B cell (primary cell): ENCODE measurements around the gene HTRA1. TPM values are rescaled to one million over a fixed set of nuclear protein-coding genes. Genes with fewer than 3 reads are reported as not detected.
A peak's percentile ranks its signal among the peaks of the same experiment; 100 is the strongest.

Experiments used
- ATAC-seq: fragments of 200-7000 bp; cut with Tn5 transposase; one replicate; pipeline ENCODE4 v1.10.0; 2021; ENCODE audit warnings: low read depth, mild to moderate bottlenecking, moderate number of reproducible peaks, moderate library complexity
- CTCF ChIA-PET: fragments of 350-600 bp; sonication (Branson Sonifier 250); formaldehyde crosslinking; loops from one replicate; lab custom pipeline; 2021; ENCODE audit warnings: antibody characterized with exemption, inconsistent platforms; lab: Charles Lee
- POLR2A ChIA-PET: fragments of 350-600 bp; sonication (Branson Sonifier 250); formaldehyde crosslinking; loops from one replicate; lab custom pipeline; 2021; ENCODE audit warnings: antibody characterized with exemption; lab: Charles Lee
- DNase-seq: peaks from one replicate; pipeline ENCODE4 v3.0.0; 2013
- H2AFZ ChIP-seq: 2 replicates; pipeline ENCODE4 v1.6.1; 2012; ENCODE audit warnings: mild to moderate bottlenecking, low read depth, low read length; ENCODE audit not compliant: insufficient read depth, poor library complexity, severe bottlenecking
- H3K27ac ChIP-seq, 2 donors: 1 replicate in 1 of 2; 2 replicates in 1 of 2; pipeline ENCODE4 v1.5.1; 2012 to 2013; ENCODE audit warnings: low read length in 2 of 2, mild to moderate bottlenecking in 2 of 2, moderate library complexity in 1 of 2
- H3K27me3 ChIP-seq, 4 experiments: fragments of 200-600 bp in 1 of 4; sonication (generic) in 1 of 4; replicated peaks in 1 of 4; 1 replicate in 2 of 4; 2 replicates in 2 of 4; pipeline versions ENCODE4 v1.6.1 to v1.7.0; 2013 to 2016; ENCODE audit warnings: low read length in 3 of 4, mild to moderate bottlenecking in 2 of 4, mixed read lengths in 1 of 4, moderate library complexity in 1 of 4; ENCODE audit not compliant: insufficient read depth in 4 of 4, control insufficient read depth in 3 of 4; ENCODE audit errors: control extremely low read depth in 1 of 4
- H3K36me3 ChIP-seq, 2 experiments: replicated peaks in 1 of 2; 1 replicate in 1 of 2; 2 replicates in 1 of 2; pipeline versions ENCODE4 v1.6.1 to v1.7.1; 2013; ENCODE audit warnings: low read length in 1 of 2; ENCODE audit not compliant: insufficient read depth in 2 of 2, control insufficient read depth in 1 of 2; ENCODE audit errors: control extremely low read depth in 1 of 2, extremely low read depth in 1 of 2
- H3K4me1 ChIP-seq, 2 donors: fragments of 200-600 bp in 1 of 2; sonication (generic) in 1 of 2; 1 replicate in 1 of 2; 2 replicates in 1 of 2; pipeline versions ENCODE4 v1.5.1 to v1.6.1; 2013 to 2017; ENCODE audit warnings: low read length in 2 of 2; ENCODE audit not compliant: control insufficient read depth in 2 of 2, insufficient read depth in 2 of 2
- H3K4me2 ChIP-seq: replicated peaks from 2 replicates; pipeline ENCODE3; 2012; ENCODE audit warnings: mild to moderate bottlenecking, low read depth, low read length; ENCODE audit not compliant: poor library complexity, severe bottlenecking
- H3K4me3 ChIP-seq, 5 experiments: fragments of 200-600 bp in 1 of 5; sonication (generic) in 1 of 5; 1 replicate in 3 of 5; 2 replicates in 2 of 5; pipeline versions ENCODE4 v1.5.1 to v1.7.0; 2011 to 2016; ENCODE audit warnings: low read length in 4 of 5, mild to moderate bottlenecking in 4 of 5, low read depth in 2 of 5, control low read depth in 1 of 5, moderate library complexity in 1 of 5; ENCODE audit not compliant: insufficient read depth in 1 of 5; ENCODE audit errors: control extremely low read depth in 1 of 5, extremely low read depth in 1 of 5
- H3K79me2 ChIP-seq: fragments of 200-600 bp; sonication (generic); one replicate; pipeline ENCODE4 v1.6.0; 2016; ENCODE audit warnings: low read length; ENCODE audit not compliant: control insufficient read depth, insufficient read depth
- H3K9ac ChIP-seq: fragments of 200-600 bp; sonication (generic); 2 replicates; pipeline ENCODE4 v1.6.1; 2017; ENCODE audit warnings: mild to moderate bottlenecking, low read length, moderate library complexity
- H3K9me3 ChIP-seq, 3 donors: one replicate each; pipeline versions ENCODE4 v1.6.1 to v1.7.1; 2013; ENCODE audit warnings: low read length in 2 of 3; ENCODE audit not compliant: control insufficient read depth in 2 of 3, insufficient read depth in 1 of 3; ENCODE audit errors: control extremely low read depth in 1 of 3
- H4K20me1 ChIP-seq: 2 replicates; pipeline ENCODE4 v1.6.0; 2012; ENCODE audit warnings: mild to moderate bottlenecking, low read length; ENCODE audit not compliant: insufficient read depth, control insufficient read depth, poor library complexity, severe bottlenecking
- H3K27ac Mint-ChIP-seq: one replicate; pipeline ENCODE4 v1.8.0; 2021; ENCODE audit warnings: mixed read lengths
- H3K27me3 Mint-ChIP-seq: one replicate; pipeline ENCODE4 v1.8.0; 2021; ENCODE audit warnings: mixed read lengths
- H3K4me1 Mint-ChIP-seq: one replicate; pipeline ENCODE4 v1.8.0; 2021; ENCODE audit warnings: mixed read lengths
- H3K4me3 Mint-ChIP-seq: one replicate; pipeline ENCODE4 v1.8.0; 2021; ENCODE audit warnings: mixed read lengths
- H3K9me3 Mint-ChIP-seq: one replicate; pipeline ENCODE4 v1.8.0; 2022; ENCODE audit warnings: mixed read lengths; ENCODE audit not compliant: insufficient read depth
- EZH2 ChIP-seq: IDR thresholded peaks from 2 replicates; pipeline ENCODE4 v1.6.1; 2012; ENCODE audit warnings: borderline replicate concordance, low read depth, mild to moderate bottlenecking, moderate library complexity, low read length; ENCODE audit not compliant: insufficient read depth, poor library complexity, severe bottlenecking
- WGBS: methylation state at CpG from one replicate; pipeline ENCODE4 v1.1.5; 2013; ENCODE audit warnings: missing lambda C conversion rate; ENCODE audit not compliant: insufficient coverage; 5-methylcytosine and 5-hydroxymethylcytosine counted together
- intact Hi-C: fragments of 100-400 bp; cut with micrococcal nuclease; formaldehyde crosslinking; loops from one replicate; pipeline ENCODE4 v1.10.0; 2022
- polyA plus RNA-seq: library from polyadenylated mRNA; depleted of rRNA; stranded (reverse); fragments of >200 nt; gene quantifications from 2 replicates; pipeline ENCODE4 v1.2.3, GENCODE V29; 2012
- total RNA-seq, 2 donors: library from RNA; stranded (reverse); fragments of 120-200 nt in 1 of 2; gene quantifications; 1 replicate in 1 of 2; 2 replicates in 1 of 2; pipeline versions ENCODE4 v1.2.3 to v1.2.4, GENCODE V29; 2013 to 2022
- TF ChIP-seq, protein P1 (sequence below): fragments of 200-600 bp; IDR thresholded peaks from one replicate; pipeline ENCODE4 v1.8.0; 2022; ENCODE audit warnings: antibody characterized with exemption, mild to moderate bottlenecking

HTRA1 gene
- total and polyA plus RNA-seq, 2 donors (not counting 1 experiment from before 2014, with no cell fraction given) = not detected

DNA sequence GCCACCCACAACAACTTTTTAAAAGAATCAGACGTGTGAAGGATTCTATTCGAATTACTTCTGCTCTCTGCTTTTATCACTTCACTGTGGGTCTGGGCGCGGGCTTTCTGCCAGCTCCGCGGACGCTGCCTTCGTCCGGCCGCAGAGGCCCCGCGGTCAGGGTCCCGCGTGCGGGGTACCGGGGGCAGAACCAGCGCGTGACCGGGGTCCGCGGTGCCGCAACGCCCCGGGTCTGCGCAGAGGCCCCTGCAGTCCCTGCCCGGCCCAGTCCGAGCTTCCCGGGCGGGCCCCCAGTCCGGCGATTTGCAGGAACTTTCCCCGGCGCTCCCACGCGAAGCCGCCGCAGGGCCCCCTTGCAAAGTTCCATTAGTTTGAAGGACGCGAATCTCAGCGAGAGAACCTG lies 461 bp upstream of the HTRA1 start:
- Mint-ChIP-seq H3K27ac (no peak overlapping the region), H3K9me3 (no peaks in the 10 kb centered on the region), H3K4me3 (peak overlapping the region; percentile 37), H3K27me3 (peaks cover 71% of the 10 kb centered on the region), H3K4me1 (peaks cover 15% of the 10 kb centered on the region)
- no peak overlapping the region for H3K27ac ChIP-seq
- H3K27me3 ChIP-seq = peaks cover 0 to 61% (median 25%) of the 10 kb centered on the region in 4 experiments
- H3K4me3 ChIP-seq = peak overlapping the region in 3 of 5 experiments; percentile 8 to 23 (median 14)
- DNase-seq = no peak
- H3K9ac ChIP-seq = peak overlapping the region; percentile 23
- peaks cover 5 to 26% of the 10 kb centered on the region in 2 donors for H3K4me1 ChIP-seq
- no peaks in the 10 kb centered on the region for H3K79me2 ChIP-seq
- H3K4me2 ChIP-seq = peak overlapping the region; percentile 67
- ATAC-seq = no peak
- WGBS = 8% methylated on average over 40 of the region's 40 CpGs
- intact Hi-C loops = no loop called here
- CTCF ChIA-PET = no interaction called here
- POLR2A ChIA-PET = no interaction called here
- H3K9me3 ChIP-seq = no peaks in the 10 kb centered on the region
- H3K36me3 ChIP-seq = no peaks in the 10 kb centered on the region
- TF ChIP-seq, protein P1, sequence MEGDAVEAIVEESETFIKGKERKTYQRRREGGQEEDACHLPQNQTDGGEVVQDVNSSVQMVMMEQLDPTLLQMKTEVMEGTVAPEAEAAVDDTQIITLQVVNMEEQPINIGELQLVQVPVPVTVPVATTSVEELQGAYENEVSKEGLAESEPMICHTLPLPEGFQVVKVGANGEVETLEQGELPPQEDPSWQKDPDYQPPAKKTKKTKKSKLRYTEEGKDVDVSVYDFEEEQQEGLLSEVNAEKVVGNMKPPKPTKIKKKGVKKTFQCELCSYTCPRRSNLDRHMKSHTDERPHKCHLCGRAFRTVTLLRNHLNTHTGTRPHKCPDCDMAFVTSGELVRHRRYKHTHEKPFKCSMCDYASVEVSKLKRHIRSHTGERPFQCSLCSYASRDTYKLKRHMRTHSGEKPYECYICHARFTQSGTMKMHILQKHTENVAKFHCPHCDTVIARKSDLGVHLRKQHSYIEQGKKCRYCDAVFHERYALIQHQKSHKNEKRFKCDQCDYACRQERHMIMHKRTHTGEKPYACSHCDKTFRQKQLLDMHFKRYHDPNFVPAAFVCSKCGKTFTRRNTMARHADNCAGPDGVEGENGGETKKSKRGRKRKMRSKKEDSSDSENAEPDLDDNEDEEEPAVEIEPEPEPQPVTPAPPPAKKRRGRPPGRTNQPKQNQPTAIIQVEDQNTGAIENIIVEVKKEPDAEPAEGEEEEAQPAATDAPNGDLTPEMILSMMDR = no peak
- TF ChIP-seq EZH2 = no peak
- H2AFZ ChIP-seq = no peak overlapping the region
- no peaks in the 10 kb centered on the region for H4K20me1 ChIP-seq

DNA sequence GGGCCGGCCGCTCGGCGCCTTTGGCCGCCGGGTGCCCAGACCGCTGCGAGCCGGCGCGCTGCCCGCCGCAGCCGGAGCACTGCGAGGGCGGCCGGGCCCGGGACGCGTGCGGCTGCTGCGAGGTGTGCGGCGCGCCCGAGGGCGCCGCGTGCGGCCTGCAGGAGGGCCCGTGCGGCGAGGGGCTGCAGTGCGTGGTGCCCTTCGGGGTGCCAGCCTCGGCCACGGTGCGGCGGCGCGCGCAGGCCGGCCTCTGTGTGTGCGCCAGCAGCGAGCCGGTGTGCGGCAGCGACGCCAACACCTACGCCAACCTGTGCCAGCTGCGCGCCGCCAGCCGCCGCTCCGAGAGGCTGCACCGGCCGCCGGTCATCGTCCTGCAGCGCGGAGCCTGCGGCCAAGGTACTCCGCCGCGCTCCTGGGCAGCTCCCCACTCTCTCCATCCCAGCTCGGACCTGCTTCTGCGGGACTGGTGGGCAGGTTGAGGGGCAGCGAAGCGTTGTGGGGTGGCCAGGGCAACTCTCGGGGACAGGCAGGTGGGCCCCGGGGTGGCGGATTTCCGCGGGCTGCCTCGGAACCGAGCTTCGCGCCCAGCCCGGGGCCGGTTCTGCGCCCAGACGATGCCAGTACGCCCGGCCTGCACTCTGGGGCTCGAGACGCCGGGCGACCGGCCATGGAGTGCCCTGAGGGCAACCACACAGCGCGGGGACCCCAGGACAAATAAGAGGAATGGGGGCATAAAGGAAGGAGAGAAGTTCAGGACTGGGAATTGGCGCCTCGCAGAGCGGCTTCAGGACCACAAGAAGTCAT lies 578 bp downstream of the HTRA1 start:
- ChIA-PET POLR2A (no interaction called here), CTCF (no interaction called here)
- H3K4me1 ChIP-seq = peaks cover 5 to 26% of the 10 kb centered on the region in 2 donors
- intact Hi-C loops = no loop called here
- peak overlapping the region in 3 of 5 experiments; percentile 23 to 39 (median 25) for H3K4me3 ChIP-seq
- peak overlapping the region; percentile 54 for H3K4me3 Mint-ChIP-seq
- H3K36me3 ChIP-seq = no peaks in the 10 kb centered on the region
- ATAC-seq = no peak
- DNase-seq = no peak
- peaks cover 0 to 58% (median 25%) of the 10 kb centered on the region in 4 experiments for H3K27me3 ChIP-seq
- no peaks in the 10 kb centered on the region for H3K9me3 ChIP-seq
- H3K27ac ChIP-seq = no peak overlapping the region
- 3% methylated on average over 94 of the region's 95 CpGs for WGBS
- H2AFZ ChIP-seq = peak overlapping the region; percentile 56
- no peaks in the 10 kb centered on the region for H3K9me3 Mint-ChIP-seq
- H3K27me3 Mint-ChIP-seq = peaks cover 66% of the 10 kb centered on the region
- no peaks in the 10 kb centered on the region for H3K79me2 ChIP-seq
- peak overlapping the region; percentile 67 for H3K4me2 ChIP-seq
- H3K27ac Mint-ChIP-seq = no peak overlapping the region
- TF ChIP-seq EZH2 = no peak
- TF ChIP-seq, protein P1 = no peak
- no peaks in the 10 kb centered on the region for H4K20me1 ChIP-seq
- no peak overlapping the region for H3K9ac ChIP-seq
- peaks cover 15% of the 10 kb centered on the region for H3K4me1 Mint-ChIP-seq
